K562 (cell line): ENCODE measurements around the gene SPDYE3.
"Not testable (repeated sequence)": the region's sequence is repeated elsewhere in the genome, so short reads cannot be mapped to it uniquely, and the experiment has no call there.

ENCODE experiments used
- CBX3 ChIP-seq, 2 experiments: IDR thresholded peaks; 1 replicate in 1 of 2; 2 replicates in 1 of 2; pipeline ENCODE4 v1.6.1; 2012; ENCODE audit warnings: inconsistent platforms in 2 of 2, low read length in 2 of 2, borderline replicate concordance in 1 of 2, control low read depth in 1 of 2
- CTCF ChIP-seq, 3 experiments: IDR thresholded peaks in 2 of 3; conservative IDR thresholded peaks in 1 of 3; 2 replicates each; pipeline ENCODE4 v1.5.1; 2011 to 2012; ENCODE audit warnings: low read length in 3 of 3, mild to moderate bottlenecking in 3 of 3, control low read depth in 2 of 3, improper control_type of control experiment in 1 of 3, inconsistent platforms in 1 of 3, low read depth in 1 of 3, mixed read lengths in 1 of 3, moderate library complexity in 1 of 3; ENCODE audit not compliant: insufficient read depth in 2 of 3
- ESRRA ChIP-seq: fragments of 450-650 bp; IDR thresholded peaks from 2 replicates; pipeline ENCODE4 v1.6.1; 2014; ENCODE audit warnings: low read depth, mild to moderate bottlenecking, moderate library complexity, borderline replicate concordance
- EZH2 ChIP-seq: IDR thresholded peaks from 2 replicates; pipeline ENCODE4 v1.6.1; 2012; ENCODE audit warnings: low read depth, mild to moderate bottlenecking, inconsistent platforms, low read length, borderline replicate concordance
- KAT7 ChIP-seq: sonication (generic); formaldehyde crosslinking; IDR thresholded peaks from 2 replicates; pipeline ENCODE4 v1.8.0; 2022; ENCODE audit warnings: missing genetic modification reagents, mild to moderate bottlenecking, borderline replicate concordance
- POLR2A ChIP-seq: fragments of 450-650 bp; conservative IDR thresholded peaks from 2 replicates; pipeline ENCODE4 v1.6.1; 2016
- PURB ChIP-seq: sonication (generic); formaldehyde crosslinking; IDR thresholded peaks from 2 replicates; pipeline ENCODE4 v1.9.0; 2021; ENCODE audit warnings: low read depth, mild to moderate bottlenecking, missing genetic modification reagents
- TAF15 ChIP-seq: fragments of 200-400 bp; formaldehyde crosslinking; IDR thresholded peaks from 2 replicates; pipeline ENCODE4 v1.6.1; 2017; ENCODE audit warnings: mild to moderate bottlenecking, low read depth, low read length, moderate library complexity
- TFAP4 ChIP-seq: sonication (generic); formaldehyde crosslinking; IDR thresholded peaks from 2 replicates; pipeline ENCODE4 v1.8.0; 2022; ENCODE audit warnings: missing genetic modification reagents, mild to moderate bottlenecking, moderate library complexity, borderline replicate concordance
- XRCC3 ChIP-seq: fragments of 450-650 bp; IDR thresholded peaks from 2 replicates; pipeline ENCODE4 v1.6.1; 2017; ENCODE audit warnings: mild to moderate bottlenecking, moderate library complexity
- ZFP1 ChIP-seq: fragments of 450-650 bp; formaldehyde crosslinking; IDR thresholded peaks from 2 replicates; pipeline ENCODE4 v1.4.0; 2020; ENCODE audit warnings: mild to moderate bottlenecking, mixed read lengths
- ZKSCAN1 ChIP-seq: fragments of 150-350 bp; IDR thresholded peaks from 2 replicates; pipeline ENCODE4 v1.6.1; 2016; ENCODE audit warnings: low read depth, low read length
- ZNF639 ChIP-seq, 2 experiments: fragments of 200-800 bp in 1 of 2; sonication (Bioruptor generic) in 1 of 2; sonication (generic) in 1 of 2; formaldehyde crosslinking in 1 of 2; IDR thresholded peaks in 1 of 2; conservative IDR thresholded peaks in 1 of 2; 2 replicates each; pipeline versions ENCODE4 v1.5.0 to v1.6.1; 2016 to 2020; ENCODE audit warnings: missing compliant biosample characterization in 1 of 2, missing genetic modification characterization in 1 of 2, missing genetic modification reagents in 1 of 2

- TF ChIP-seq PURB (CRISPR knock-in tag); ZNF639 (CRISPR knock-in tag; conservative IDR thresholded peaks at IDR 0.05 in 1 of 2, IDR thresholded peaks at IDR 0.05 in 1 of 2); TAF15; TFAP4 (CRISPR knock-in tag); ZKSCAN1; ESRRA; XRCC3; CBX3 (IDR thresholded peaks at IDR 0.05; ENCODE audit: borderline replicate concordance in 1 of 2, low read length in 2 of 2); EZH2; CTCF (IDR thresholded peaks at IDR 0.05 in 2 of 3, conservative IDR thresholded peaks at IDR 0.05 in 1 of 3; ENCODE audit: insufficient read depth in 2 of 3, low read depth in 1 of 3, low read length in 3 of 3); KAT7 (CRISPR knock-in tag); POLR2A; ZFP1 (CRISPR knock-in tag): not testable (repeated sequence)
These were observed 47.5 kb upstream of the SPDYE3 start for GRCh38 chr7:100259984-100260383.
